ENCODE data around the gene CERS1. TPM values are rescaled to one million over a fixed set of nuclear protein-coding genes. Genes with fewer than 3 reads are reported as not detected.

Gene CERS1
- total RNA-seq, 1 donor from 2014 or later: not detected

- no peak for TF ChIP-seq CTCF (IDR thresholded peaks at IDR 0.05)
- no peak overlapping the region for H3K27ac ChIP-seq
- H3K9me3 ChIP-seq: no peaks in the 10 kb centered on the region
- H3K4me3 ChIP-seq: no peak overlapping the region
- peaks cover 74% of the 10 kb centered on the region for H3K36me3 ChIP-seq
- DNase-seq (no peak), ATAC-seq (no peak)
- peaks cover 7% of the 10 kb centered on the region for H3K27me3 ChIP-seq
- peaks cover 15% of the 10 kb centered on the region for H3K4me1 ChIP-seq
- intact Hi-C loops (cut with DNase I): no loop called here
These were observed 30.6 kb downstream of the CERS1 start for GRCh38 chr19:18865106-18865972.

- Histone ChIP-seq H3K27me3 (no peaks in the 10 kb centered on the region), H3K9me3 (no peaks in the 10 kb centered on the region), H3K27ac (no peak overlapping the region), H3K4me1 (peaks cover 14% of the 10 kb centered on the region), H3K4me3 (no peak overlapping the region), H3K36me3 (peaks cover 89% of the 10 kb centered on the region)
- intact Hi-C loops (cut with DNase I): no loop called here
- no peak for TF ChIP-seq CTCF (IDR thresholded peaks at IDR 0.05)
- DNase-seq (no peak), ATAC-seq (no peak)
These were observed 32.1 kb downstream of the CERS1 start for GRCh38 chr19:18863843-18864362.

- no peak for TF ChIP-seq CTCF (IDR thresholded peaks at IDR 0.05)
- intact Hi-C loops (cut with DNase I): no loop called here
These were observed 32.7 kb downstream of the CERS1 start for GRCh38 chr19:18862976-18863842.

GRCh38 chr19:18861917-18862316, 34.0 kb downstream of the CERS1 start:
- H3K4me1 ChIP-seq: peaks cover 14% of the 10 kb centered on the region
- TF ChIP-seq CTCF (IDR thresholded peaks at IDR 0.05): no peak
- H3K9me3 ChIP-seq: no peaks in the 10 kb centered on the region
- peaks cover 97% of the 10 kb centered on the region for H3K36me3 ChIP-seq
- intact Hi-C loops (cut with DNase I): no loop called here
- H3K27ac ChIP-seq: no peak overlapping the region
- H3K4me3 ChIP-seq: no peak overlapping the region
- DNase-seq: no peak
- no peaks in the 10 kb centered on the region for H3K27me3 ChIP-seq
- ATAC-seq: no peak

More at GRCh38 chr19:18862976-18863842, 32.7 kb downstream of the CERS1 start:
- Histone ChIP-seq H3K36me3 (peaks cover 96% of the 10 kb centered on the region), H3K27me3 (no peaks in the 10 kb centered on the region), H3K9me3 (no peaks in the 10 kb centered on the region), H3K4me3 (no peak overlapping the region), H3K27ac (no peak overlapping the region), H3K4me1 (peaks cover 14% of the 10 kb centered on the region)
- DNase-seq (no peak), ATAC-seq (no peak)

GRCh38 chr19:18861235-18861634, 34.7 kb downstream of the CERS1 start:
- DNase-seq: no peak
- H3K9me3 ChIP-seq: no peaks in the 10 kb centered on the region
- H3K27me3 ChIP-seq: no peaks in the 10 kb centered on the region
- H3K4me1 ChIP-seq: peaks cover 14% of the 10 kb centered on the region
- intact Hi-C loops (cut with DNase I): no loop called here
- no peak overlapping the region for H3K4me3 ChIP-seq
- no peak for TF ChIP-seq CTCF (IDR thresholded peaks at IDR 0.05)
- H3K36me3 ChIP-seq: peaks cover 100% of the 10 kb centered on the region
- peak; percentile 5 for ATAC-seq
- H3K27ac ChIP-seq: no peak overlapping the region

Data from upper lobe of right lung (tissue), 1 donor.